Ishikawa (cell line): ENCODE data around the gene MAP7D2.

Experiments used
- CEBPB ChIP-seq: IDR thresholded peaks from 2 replicates; pipeline ENCODE4 v1.6.1; 2012
- CREB1 ChIP-seq: IDR thresholded peaks from 2 replicates; pipeline ENCODE4 v1.6.1; 2012; ENCODE audit warnings: low read depth
- EGR1 ChIP-seq: IDR thresholded peaks from 2 replicates; pipeline ENCODE4 v1.6.1; 2012
- EP300 ChIP-seq: IDR thresholded peaks from 2 replicates; pipeline ENCODE4 v1.6.1; 2012; ENCODE audit warnings: borderline replicate concordance
- FOXM1 ChIP-seq: IDR thresholded peaks from 2 replicates; pipeline ENCODE4 v1.6.1; 2012; ENCODE audit warnings: low read depth, borderline replicate concordance
- MAX ChIP-seq: IDR thresholded peaks from 2 replicates; pipeline ENCODE4 v1.6.1; 2012
- NFIC ChIP-seq: IDR thresholded peaks from 2 replicates; pipeline ENCODE4 v1.6.1; 2012
- RAD21 ChIP-seq: IDR thresholded peaks from 2 replicates; pipeline ENCODE4 v1.6.1; 2012; ENCODE audit warnings: low read depth
- REST ChIP-seq: IDR thresholded peaks from 2 replicates; pipeline ENCODE4 v1.6.1; 2012; ENCODE audit warnings: low read depth, mild to moderate bottlenecking
- TAF1 ChIP-seq: IDR thresholded peaks from 2 replicates; pipeline ENCODE4 v1.6.1; 2012; ENCODE audit warnings: low read depth, mild to moderate bottlenecking
- TCF12 ChIP-seq: IDR thresholded peaks from 2 replicates; pipeline ENCODE4 v1.6.1; 2012; ENCODE audit warnings: low read depth
- TEAD4 ChIP-seq: IDR thresholded peaks from 2 replicates; pipeline ENCODE4 v1.6.1; 2012
- USF1 ChIP-seq: IDR thresholded peaks from 2 replicates; pipeline ENCODE4 v1.6.1; 2012
- YY1 ChIP-seq: IDR thresholded peaks from 2 replicates; pipeline ENCODE4 v1.6.1; 2012; ENCODE audit warnings: low read depth
- ZBTB7A ChIP-seq: IDR thresholded peaks from 2 replicates; pipeline ENCODE4 v1.6.1; 2012; ENCODE audit warnings: low read depth

MAP7D2 gene

GRCh38 chrX:20011608-20012007, 105.1 kb downstream of the MAP7D2 start:
- TF ChIP-seq TCF12 (no peak), REST (no peak), CEBPB (no peak), NFIC (no peak), RAD21 (no peak), CREB1 (no peak)

- TF ChIP-seq CREB1 (no peak), TCF12 (no peak), ZBTB7A (no peak), TAF1 (no peak), MAX (no peak), YY1 (no peak), EGR1 (no peak), RAD21 (no peak), TEAD4 (no peak), REST (no peak), EP300 (no peak), CEBPB (no peak)
Measured at GRCh38 chrX:20007962-20008622, 108.6 kb downstream of the MAP7D2 start.

GRCh38 chrX:20005883-20006282, 110.8 kb downstream of the MAP7D2 start:
- TF ChIP-seq RAD21 (no peak), USF1 (no peak), EP300 (no peak), NFIC (no peak), ZBTB7A (no peak), FOXM1 (no peak), CEBPB (no peak), TCF12 (no peak), MAX (no peak), EGR1 (no peak), TAF1 (no peak), CREB1 (no peak)

- no peak for TF ChIP-seq NFIC
- no peak for TF ChIP-seq USF1
- no peak for TF ChIP-seq CEBPB
- no peak for TF ChIP-seq YY1
- no peak for TF ChIP-seq TAF1
- TF ChIP-seq RAD21, result no peak
- TF ChIP-seq CREB1, result no peak
- TF ChIP-seq FOXM1, result no peak
- no peak for TF ChIP-seq EP300
- TF ChIP-seq TCF12, result no peak
- no peak for TF ChIP-seq EGR1
- TF ChIP-seq ZBTB7A, result no peak
- TF ChIP-seq MAX, result no peak
- no peak for TF ChIP-seq TEAD4
Measured at GRCh38 chrX:20001588-20001987, 115.1 kb downstream of the MAP7D2 start.

GRCh38 chrX:19991350-19991718, 125.4 kb downstream of the MAP7D2 start:
- TF ChIP-seq REST (no peak), TAF1 (no peak), CREB1 (no peak)
